ENCODE data around the gene MYBPC2.
"Not testable (repeated sequence)": the region's sequence is repeated elsewhere in the genome, so short reads cannot be mapped to it uniquely, and the experiment has no call there.

MYBPC2 gene

GRCh38 chr19:50460161-50460765 is 27.6 kb downstream of the MYBPC2 start:
- no peak for DNase-seq

GRCh38 chr19:50461066-50461875 is 28.6 kb downstream of the MYBPC2 start:
- DNase-seq, result peak; percentile 36

- DNase-seq, result no peak
Measured at GRCh38 chr19:50462970-50463369, 30.3 kb downstream of the MYBPC2 start.

- no peak for DNase-seq
Measured at GRCh38 chr19:50464348-50464747, 31.7 kb downstream of the MYBPC2 start.

- DNase-seq, result no peak
Measured at GRCh38 chr19:50465000-50465399, 32.3 kb downstream of the MYBPC2 start.

- no peak for DNase-seq
Measured at GRCh38 chr19:50465986-50466705, 33.5 kb downstream of the MYBPC2 start.

- no peak for DNase-seq
Measured at GRCh38 chr19:50466706-50467039, 34.0 kb downstream of the MYBPC2 start.

GRCh38 chr19:50467566-50467965 is 34.9 kb downstream of the MYBPC2 start:
- DNase-seq, result no peak

- no peak for DNase-seq
Measured at GRCh38 chr19:50468818-50469217, 36.1 kb downstream of the MYBPC2 start.

- not testable (repeated sequence) for DNase-seq
Measured at GRCh38 chr19:50473336-50473735, 40.6 kb downstream of the MYBPC2 start.

- DNase-seq, result no peak
Measured at GRCh38 chr19:50475101-50475568, 42.4 kb downstream of the MYBPC2 start.

GRCh38 chr19:50475736-50476223 is 43.1 kb downstream of the MYBPC2 start:
- no peak for DNase-seq

- peak; percentile 96 for DNase-seq
Measured at GRCh38 chr19:50476224-50476906, 43.7 kb downstream of the MYBPC2 start, which contains the start of the genes EMC10 and GARIN5A. TSS of gene EMC10 (plus strand) at chr19:50476507. CDS start at chr19:50476545, 38 bp downstream. TSS of gene GARIN5A (minus strand) at chr19:50476848. CDS start at chr19:50476388, 460 bp downstream.

GRCh38 chr19:50476907-50477238 is 44.2 kb downstream of the MYBPC2 start:
- no peak for DNase-seq

GRCh38 chr19:50477751-50478515 is 45.2 kb downstream of the MYBPC2 start:
- no peak for DNase-seq

- DNase-seq, result no peak
Measured at GRCh38 chr19:50478901-50479715, 46.4 kb downstream of the MYBPC2 start.

- DNase-seq, result no peak
Measured at GRCh38 chr19:50479761-50480251, 47.1 kb downstream of the MYBPC2 start.

GRCh38 chr19:50480281-50481111 is 47.8 kb downstream of the MYBPC2 start:
- no peak for DNase-seq

- DNase-seq, result no peak
Measured at GRCh38 chr19:50481351-50482149, 48.9 kb downstream of the MYBPC2 start.

All from central memory CD4-positive, alpha-beta T cell (primary cell).